Fibroblast of the conjunctiva (primary cell): ENCODE data around the gene DOK7.
"Not testable (repeated sequence)": the region's sequence is repeated elsewhere in the genome, so short reads cannot be mapped to it uniquely, and the experiment has no call there.

Experiments used
- DNase-seq: peaks from one replicate; pipeline ENCODE4 v3.0.0-alpha.2; 2010; ENCODE audit warnings: low read depth

The DOK7 gene

GRCh38 chr4:3533423-3533820, 70.3 kb downstream of the DOK7 start:
- DNase-seq = no peak

- not testable (repeated sequence) for DNase-seq
Observed at GRCh38 chr4:3535812-3536211, 72.7 kb downstream of the DOK7 start.

- not testable (repeated sequence) for DNase-seq
Observed at GRCh38 chr4:3538906-3539305, 75.8 kb downstream of the DOK7 start.

- not testable (repeated sequence) for DNase-seq
Observed at GRCh38 chr4:3543415-3543814, 80.3 kb downstream of the DOK7 start.
